ENCODE results near the gene PGM1.
"Not testable (repeated sequence)": the region's sequence is repeated elsewhere in the genome, so short reads cannot be mapped to it uniquely, and the experiment has no call there.

- TF ChIP-seq CTCF, POLR2A (IDR thresholded peaks at IDR 0.05): not testable (repeated sequence)
These were observed 20.5 kb upstream of the PGM1 start for GRCh38 chr1:63572686-63573085.

All from thyroid gland (tissue), 4 donors.